Measurements from ENCODE around the gene CACNA2D1.

The CACNA2D1 gene

GRCh38 chr7:82331234-82331633, 112.3 kb downstream of the CACNA2D1 start:
- DNase-seq, result no peak

- no peak for DNase-seq
These were observed 112.8 kb downstream of the CACNA2D1 start for GRCh38 chr7:82330706-82331215.

- no peak for DNase-seq
These were observed 115.7 kb downstream of the CACNA2D1 start for GRCh38 chr7:82327898-82328297.

GRCh38 chr7:82325416-82325815, 118.2 kb downstream of the CACNA2D1 start:
- no peak for DNase-seq

- no peak for DNase-seq
These were observed 119.8 kb downstream of the CACNA2D1 start for GRCh38 chr7:82323806-82324205.

GRCh38 chr7:82319674-82320118, 123.9 kb downstream of the CACNA2D1 start:
- DNase-seq, result no peak

- DNase-seq, result no peak
These were observed 124.8 kb downstream of the CACNA2D1 start for GRCh38 chr7:82318786-82319185.

GRCh38 chr7:82317760-82318159, 125.8 kb downstream of the CACNA2D1 start:
- DNase-seq, result no peak

GRCh38 chr7:82317257-82317721, 126.3 kb downstream of the CACNA2D1 start:
- DNase-seq, result no peak

- DNase-seq, result no peak
These were observed 130.3 kb downstream of the CACNA2D1 start for GRCh38 chr7:82313269-82313668.

- no peak for DNase-seq
These were observed 130.9 kb downstream of the CACNA2D1 start for GRCh38 chr7:82312646-82313045.

- no peak for DNase-seq
These were observed 138.1 kb downstream of the CACNA2D1 start for GRCh38 chr7:82305347-82306005.

GRCh38 chr7:82294865-82295264, 148.7 kb downstream of the CACNA2D1 start:
- no peak for DNase-seq

GRCh38 chr7:82294382-82294784, 149.2 kb downstream of the CACNA2D1 start:
- DNase-seq, result no peak

GRCh38 chr7:82293467-82293866, 150.1 kb downstream of the CACNA2D1 start:
- no peak for DNase-seq

- no peak for DNase-seq
These were observed 151.6 kb downstream of the CACNA2D1 start for GRCh38 chr7:82291931-82292330.

GRCh38 chr7:82289889-82290288, 153.7 kb downstream of the CACNA2D1 start:
- DNase-seq, result no peak

- DNase-seq, result no peak
These were observed 154.4 kb downstream of the CACNA2D1 start for GRCh38 chr7:82289152-82289535.

- DNase-seq, result no peak
These were observed 156.8 kb downstream of the CACNA2D1 start for GRCh38 chr7:82286798-82287140.

- DNase-seq, result no peak
These were observed 157.3 kb downstream of the CACNA2D1 start for GRCh38 chr7:82286096-82286797.

GRCh38 chr7:82284936-82285519, 158.5 kb downstream of the CACNA2D1 start:
- DNase-seq, result no peak

- DNase-seq, result no peak
These were observed 168.2 kb downstream of the CACNA2D1 start for GRCh38 chr7:82275342-82275741.

GRCh38 chr7:82274681-82275080, 168.9 kb downstream of the CACNA2D1 start:
- no peak for DNase-seq

- DNase-seq, result no peak
These were observed 169.7 kb downstream of the CACNA2D1 start for GRCh38 chr7:82273886-82274285.

Data from GOT3 (cell line).